Osteoblast (primary cell): ENCODE data around the gene CNTNAP5. TPM values are rescaled to one million over a fixed set of nuclear protein-coding genes. Genes with fewer than 3 reads are reported as not detected.

Experiments
- DNase-seq: peaks from one replicate; pipeline ENCODE4 v3.0.0; 2011; ENCODE audit warnings: low spot score, mixed read lengths; ENCODE audit not compliant: insufficient read length; ENCODE audit errors: missing footprints
- H2AFZ ChIP-seq: 2 replicates; pipeline ENCODE4 v1.6.0; 2011; ENCODE audit warnings: mild to moderate bottlenecking, low read length
- H3K27ac ChIP-seq: 2 replicates; pipeline ENCODE4 v1.5.1; 2011; ENCODE audit warnings: mild to moderate bottlenecking, low read depth, low read length, moderate library complexity
- H3K27me3 ChIP-seq: 2 replicates; pipeline ENCODE4 v1.6.0; 2012; ENCODE audit warnings: mild to moderate bottlenecking, control low read depth, inconsistent platforms, low read length, moderate library complexity; ENCODE audit not compliant: insufficient read depth
- H3K36me3 ChIP-seq: 2 replicates; pipeline ENCODE4 v1.5.1; 2011; ENCODE audit warnings: mild to moderate bottlenecking, low read length, control low read depth, moderate library complexity; ENCODE audit not compliant: insufficient read depth
- H3K4me1 ChIP-seq: 2 replicates; pipeline ENCODE4 v1.5.1; 2011; ENCODE audit warnings: mild to moderate bottlenecking, low read length, control low read depth, moderate library complexity; ENCODE audit not compliant: insufficient read depth
- H3K4me2 ChIP-seq: 2 replicates; pipeline ENCODE4 v1.6.0; 2011; ENCODE audit warnings: mild to moderate bottlenecking, low read length; ENCODE audit not compliant: insufficient read depth
- H3K4me3 ChIP-seq: fragments of 200-600 bp; sonication (generic); 3 replicates; pipeline ENCODE4 v1.5.1; 2012; ENCODE audit warnings: mild to moderate bottlenecking, low read length, inconsistent platforms; ENCODE audit not compliant: insufficient read depth
- H3K79me2 ChIP-seq: 2 replicates; pipeline ENCODE4 v1.6.0; 2012; ENCODE audit warnings: mild to moderate bottlenecking, low read length, control low read depth, inconsistent platforms; ENCODE audit not compliant: insufficient read depth
- H3K9me3 ChIP-seq: 2 replicates; pipeline ENCODE4 v1.5.1; 2011; ENCODE audit warnings: low read depth, low read length, control low read depth
- H4K20me1 ChIP-seq: 2 replicates; pipeline ENCODE4 v1.6.0; 2012; ENCODE audit warnings: mild to moderate bottlenecking, low read length, control low read depth; ENCODE audit not compliant: insufficient read depth
- CTCF ChIP-seq: IDR thresholded peaks from 2 replicates; pipeline ENCODE4 v1.5.1; 2011; ENCODE audit warnings: mild to moderate bottlenecking, low read depth, low read length, moderate library complexity; ENCODE audit errors: extremely low read depth
- total RNA-seq: library from RNA; depleted of rRNA; stranded (reverse); fragments of >200 nt; gene quantifications from 2 replicates; pipeline ENCODE4 v1.2.3, GENCODE V29; 2012

Gene CNTNAP5
- total RNA-seq, 1 donor: not detected

DNA sequence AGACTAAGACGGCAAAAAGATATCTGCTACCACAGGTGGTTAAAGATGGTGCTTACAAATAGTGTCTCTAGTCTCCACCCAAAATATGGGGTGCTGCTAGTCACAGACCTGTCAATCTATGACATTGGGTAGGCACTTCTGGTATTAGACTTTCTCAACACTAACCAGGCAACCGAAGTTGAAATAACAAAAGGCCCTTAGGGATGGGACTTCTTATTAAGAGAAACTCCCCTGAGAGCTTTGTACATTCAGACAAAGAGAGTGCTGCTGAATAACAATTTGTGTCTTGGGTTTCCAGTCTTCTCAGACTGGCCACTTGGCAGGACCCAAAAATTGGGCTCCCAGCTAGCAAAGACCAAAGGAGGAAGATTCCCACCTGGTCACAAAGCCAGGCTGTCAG lies 310.0 kb downstream of the CNTNAP5 start:
- Histone ChIP-seq H3K36me3 (no peaks in the 10 kb centered on the region), H3K9me3 (no peaks in the 10 kb centered on the region), H3K27me3 (no peaks in the 10 kb centered on the region), H3K4me3 (no peak overlapping the region), H3K79me2 (no peaks in the 10 kb centered on the region), H2AFZ (no peak overlapping the region), H4K20me1 (no peaks in the 10 kb centered on the region), H3K27ac (no peak overlapping the region), H3K4me2 (no peak overlapping the region), H3K4me1 (no peaks in the 10 kb centered on the region)
- no peak for DNase-seq
- no peak for TF ChIP-seq CTCF

GRCh38 chr2:124339709-124340108 lies 314.6 kb downstream of the CNTNAP5 start:
- H3K4me3 ChIP-seq: no peak overlapping the region
- no peaks in the 10 kb centered on the region for H3K79me2 ChIP-seq
- no peaks in the 10 kb centered on the region for H3K4me1 ChIP-seq
- no peaks in the 10 kb centered on the region for H4K20me1 ChIP-seq
- TF ChIP-seq CTCF: no peak
- H3K9me3 ChIP-seq: no peaks in the 10 kb centered on the region
- H3K36me3 ChIP-seq: no peaks in the 10 kb centered on the region
- H3K27me3 ChIP-seq: no peaks in the 10 kb centered on the region
- H3K4me2 ChIP-seq: no peak overlapping the region
- no peak overlapping the region for H2AFZ ChIP-seq
- DNase-seq: no peak
- H3K27ac ChIP-seq: no peak overlapping the region

GRCh38 chr2:124343827-124344498 lies 318.9 kb downstream of the CNTNAP5 start:
- Histone ChIP-seq H3K9me3 (no peaks in the 10 kb centered on the region), H3K4me3 (no peak overlapping the region), H3K4me2 (no peak overlapping the region), H3K27ac (no peak overlapping the region), H3K36me3 (no peaks in the 10 kb centered on the region), H3K79me2 (no peaks in the 10 kb centered on the region), H3K27me3 (no peaks in the 10 kb centered on the region), H3K4me1 (no peaks in the 10 kb centered on the region), H4K20me1 (no peaks in the 10 kb centered on the region), H2AFZ (no peak overlapping the region)
- no peak for DNase-seq
- TF ChIP-seq CTCF: no peak

- no peaks in the 10 kb centered on the region for H3K27me3 ChIP-seq
- no peak for TF ChIP-seq CTCF
- no peak overlapping the region for H3K4me3 ChIP-seq
- no peaks in the 10 kb centered on the region for H3K9me3 ChIP-seq
- no peak for DNase-seq
- H2AFZ ChIP-seq: no peak overlapping the region
- H3K36me3 ChIP-seq: no peaks in the 10 kb centered on the region
- no peak overlapping the region for H3K4me2 ChIP-seq
- no peaks in the 10 kb centered on the region for H3K4me1 ChIP-seq
- no peaks in the 10 kb centered on the region for H4K20me1 ChIP-seq
- H3K27ac ChIP-seq: no peak overlapping the region
- no peaks in the 10 kb centered on the region for H3K79me2 ChIP-seq
These were observed 322.1 kb downstream of the CNTNAP5 start for GRCh38 chr2:124347209-124347608.
